ENCODE data around the gene GPR143.

DNA sequence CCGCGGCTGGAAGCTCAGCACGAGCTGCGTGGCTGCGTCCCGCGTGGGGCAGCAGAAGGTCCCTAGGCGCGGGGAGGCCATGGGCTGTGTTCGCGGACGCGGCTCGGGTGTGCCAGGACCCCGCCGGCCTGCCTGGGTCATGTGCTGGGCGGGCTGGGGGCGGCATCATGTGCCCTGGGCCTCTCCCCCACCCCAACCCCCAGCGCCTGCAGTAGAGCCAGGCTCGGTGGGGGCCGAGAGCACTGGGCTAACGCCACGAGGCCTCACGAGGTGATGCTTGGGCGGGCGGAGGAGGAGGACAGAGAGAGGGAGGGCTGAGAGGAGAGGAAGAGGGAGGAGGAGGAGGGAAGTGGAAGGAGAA is at the start of gene GPR143:
- no peak for TF ChIP-seq CTCF (IDR thresholded peaks at IDR 0.05; ENCODE audit: low read depth, low read length, missing input control)
- no peak for TF ChIP-seq JUND (IDR thresholded peaks at IDR 0.05)
- TF ChIP-seq, protein P1, sequence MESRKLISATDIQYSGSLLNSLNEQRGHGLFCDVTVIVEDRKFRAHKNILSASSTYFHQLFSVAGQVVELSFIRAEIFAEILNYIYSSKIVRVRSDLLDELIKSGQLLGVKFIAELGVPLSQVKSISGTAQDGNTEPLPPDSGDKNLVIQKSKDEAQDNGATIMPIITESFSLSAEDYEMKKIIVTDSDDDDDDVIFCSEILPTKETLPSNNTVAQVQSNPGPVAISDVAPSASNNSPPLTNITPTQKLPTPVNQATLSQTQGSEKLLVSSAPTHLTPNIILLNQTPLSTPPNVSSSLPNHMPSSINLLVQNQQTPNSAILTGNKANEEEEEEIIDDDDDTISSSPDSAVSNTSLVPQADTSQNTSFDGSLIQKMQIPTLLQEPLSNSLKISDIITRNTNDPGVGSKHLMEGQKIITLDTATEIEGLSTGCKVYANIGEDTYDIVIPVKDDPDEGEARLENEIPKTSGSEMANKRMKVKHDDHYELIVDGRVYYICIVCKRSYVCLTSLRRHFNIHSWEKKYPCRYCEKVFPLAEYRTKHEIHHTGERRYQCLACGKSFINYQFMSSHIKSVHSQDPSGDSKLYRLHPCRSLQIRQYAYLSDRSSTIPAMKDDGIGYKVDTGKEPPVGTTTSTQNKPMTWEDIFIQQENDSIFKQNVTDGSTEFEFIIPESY (IDR thresholded peaks at IDR 0.05) = no peak
- no peak for TF ChIP-seq YY1 (IDR thresholded peaks at IDR 0.05)
- TF ChIP-seq SP1 (IDR thresholded peaks at IDR 0.05) = no peak
